ENCODE data around the gene SNTB2.
A peak's percentile ranks its signal among the peaks of the same experiment; 100 is the strongest.

GRCh38 chr16:69330286-69331109, 143.5 kb downstream of the SNTB2 start, which contains the start of gene PDF:
- TF ChIP-seq CTCF (IDR thresholded peaks at IDR 0.05) (peak in 1 of 3 donors; percentile 24), POLR2A (IDR thresholded peaks at IDR 0.05) (no peak)
